ENCODE data around the gene SLIT1.

The SLIT1 gene

GRCh38 chr10:97062456-97062855 is 123.3 kb downstream of the SLIT1 start:
- DNase-seq (ENCODE audit: low read depth), result no peak

GRCh38 chr10:97062046-97062445 is 123.7 kb downstream of the SLIT1 start:
- DNase-seq (ENCODE audit: low read depth), result no peak

GRCh38 chr10:97061423-97061822 is 124.3 kb downstream of the SLIT1 start:
- DNase-seq (ENCODE audit: low read depth), result no peak

DNA sequence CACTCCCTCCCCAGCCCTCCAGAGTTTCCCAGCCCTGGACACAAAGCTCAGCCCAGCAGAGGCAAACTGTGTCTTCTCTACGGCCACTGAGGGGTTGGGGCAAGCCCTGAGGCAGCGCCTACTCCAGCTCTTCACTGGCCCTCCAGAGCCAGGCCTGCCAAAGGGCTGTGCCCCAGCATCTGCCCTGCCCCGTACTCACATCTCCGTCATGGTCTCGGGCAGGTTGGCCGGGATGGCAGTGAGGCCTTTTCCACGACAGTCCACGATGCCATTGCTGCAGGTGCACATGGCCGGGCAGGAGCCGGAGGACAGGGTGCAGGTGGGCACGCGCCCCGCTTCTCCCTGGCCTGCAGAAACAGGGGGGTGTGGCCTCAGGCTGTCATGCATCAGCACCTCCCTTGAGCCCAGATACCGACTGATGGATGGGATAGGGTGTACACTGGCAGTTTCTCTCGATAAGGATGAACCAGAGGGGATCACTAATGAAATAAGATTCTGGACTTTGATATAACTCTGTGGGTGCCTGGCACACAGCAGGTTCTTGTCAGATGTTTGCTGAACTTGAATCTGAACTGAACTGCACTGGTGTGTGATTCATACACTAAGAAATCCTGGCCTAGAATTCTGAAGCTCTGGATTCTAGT is 125.2 kb downstream of the SLIT1 start:
- no peak for DNase-seq (ENCODE audit: low read depth)

- no peak for DNase-seq (ENCODE audit: low read depth)
Observed at GRCh38 chr10:97059872-97060205, 125.9 kb downstream of the SLIT1 start.

DNA sequence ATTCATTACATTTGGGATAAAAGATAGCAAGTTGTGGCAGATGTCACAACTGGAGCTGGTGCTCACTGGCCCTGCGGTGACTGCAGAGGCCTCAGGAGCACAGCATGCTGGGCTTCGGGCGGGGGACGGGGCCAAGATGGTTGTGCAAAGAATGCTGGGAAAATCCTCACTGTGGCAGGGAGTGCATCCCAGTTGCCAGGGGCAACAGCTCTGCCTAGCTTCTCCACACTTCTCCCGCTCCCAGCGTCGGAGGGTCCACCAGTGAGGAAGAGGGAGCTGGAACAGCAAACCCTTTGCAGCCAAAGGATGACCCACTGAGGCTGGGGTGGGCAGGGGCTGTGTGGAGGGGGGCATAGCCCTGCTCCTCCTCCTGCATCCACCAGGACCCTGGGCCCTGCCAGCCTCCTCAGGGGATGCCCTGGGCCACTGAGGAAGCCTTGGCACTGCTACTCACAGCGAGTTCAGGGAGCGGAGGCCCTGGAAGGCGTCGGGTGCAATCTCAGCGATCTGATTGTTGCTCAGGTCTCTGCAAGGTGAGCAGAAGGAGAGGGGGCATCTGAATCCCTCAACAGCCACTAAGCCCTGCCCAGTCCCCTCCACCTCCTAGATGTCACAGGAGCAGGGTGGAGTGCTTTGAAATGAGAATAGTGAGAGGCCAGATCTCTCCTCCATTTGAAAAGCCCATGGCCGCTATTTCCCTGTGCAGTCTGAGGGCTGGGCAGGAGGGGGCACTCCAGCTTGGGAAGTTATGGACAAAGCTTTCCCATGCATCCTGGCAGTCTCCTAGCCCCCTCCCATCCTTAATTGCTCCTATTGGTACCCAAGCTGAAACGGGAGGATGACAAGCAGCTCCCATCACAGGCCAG is 126.5 kb downstream of the SLIT1 start:
- DNase-seq (ENCODE audit: low read depth), result no peak

DNA sequence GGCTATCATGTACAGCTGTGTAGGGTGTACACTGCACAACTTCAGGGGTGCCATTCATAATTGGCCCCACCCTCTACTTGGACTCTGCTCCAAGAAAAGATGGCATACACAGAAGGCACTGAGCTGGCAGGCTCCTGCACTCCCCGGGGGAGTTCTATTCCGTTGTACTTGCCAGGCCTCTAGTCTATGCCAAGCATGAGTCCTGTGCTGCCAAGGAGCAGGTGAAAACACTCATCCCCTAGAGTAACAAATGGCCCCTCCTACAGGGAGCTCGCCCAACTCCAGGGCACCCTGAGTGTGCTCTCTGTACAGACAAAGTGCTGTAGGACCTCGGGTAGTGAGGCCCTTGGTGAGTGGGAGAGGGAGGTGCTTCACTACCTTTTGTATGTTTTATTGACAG is 127.2 kb downstream of the SLIT1 start:
- DNase-seq (ENCODE audit: low read depth), result no peak

DNA sequence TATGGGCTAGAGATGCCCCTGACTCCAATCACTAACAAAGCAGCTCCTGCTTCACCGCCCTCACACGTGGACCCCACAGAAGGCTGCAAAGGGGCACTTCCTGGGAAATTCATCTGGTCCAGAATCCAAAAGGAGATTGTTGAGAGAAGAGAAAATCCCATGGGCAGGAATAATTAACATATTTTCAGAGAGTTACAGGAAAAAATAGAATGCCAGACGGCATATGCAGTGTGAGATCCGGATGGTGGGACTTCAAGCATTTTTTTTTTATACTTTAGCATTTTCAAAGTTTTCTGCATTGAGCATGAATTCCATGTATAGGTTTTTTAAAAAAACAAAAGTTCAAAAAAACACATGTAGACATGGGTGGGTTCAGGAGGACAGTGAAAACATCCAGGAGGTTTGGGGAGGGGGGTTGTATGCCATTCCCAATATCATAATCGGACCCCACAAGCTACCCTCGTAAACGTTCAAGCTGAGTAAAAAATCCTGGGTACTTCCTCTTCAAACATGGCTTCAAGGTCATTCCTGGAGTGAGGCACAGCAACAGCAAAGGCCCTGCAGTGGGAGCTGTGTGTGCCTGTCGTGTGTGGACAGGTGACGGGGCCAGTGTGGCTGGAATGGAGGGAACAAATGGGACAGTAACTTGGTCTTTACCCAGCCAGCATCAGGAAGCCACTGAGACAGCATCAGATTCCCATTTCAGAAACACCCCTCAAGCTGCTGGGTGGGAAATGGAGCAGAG is 128.1 kb downstream of the SLIT1 start:
- no peak for DNase-seq (ENCODE audit: low read depth)

- no peak for DNase-seq (ENCODE audit: low read depth)
Observed at GRCh38 chr10:97056003-97056630, 129.6 kb downstream of the SLIT1 start.

GRCh38 chr10:97053276-97053675 is 132.5 kb downstream of the SLIT1 start:
- no peak for DNase-seq (ENCODE audit: low read depth)

- DNase-seq (ENCODE audit: low read depth), result no peak
Observed at GRCh38 chr10:97050956-97051496, 134.7 kb downstream of the SLIT1 start.

DNA sequence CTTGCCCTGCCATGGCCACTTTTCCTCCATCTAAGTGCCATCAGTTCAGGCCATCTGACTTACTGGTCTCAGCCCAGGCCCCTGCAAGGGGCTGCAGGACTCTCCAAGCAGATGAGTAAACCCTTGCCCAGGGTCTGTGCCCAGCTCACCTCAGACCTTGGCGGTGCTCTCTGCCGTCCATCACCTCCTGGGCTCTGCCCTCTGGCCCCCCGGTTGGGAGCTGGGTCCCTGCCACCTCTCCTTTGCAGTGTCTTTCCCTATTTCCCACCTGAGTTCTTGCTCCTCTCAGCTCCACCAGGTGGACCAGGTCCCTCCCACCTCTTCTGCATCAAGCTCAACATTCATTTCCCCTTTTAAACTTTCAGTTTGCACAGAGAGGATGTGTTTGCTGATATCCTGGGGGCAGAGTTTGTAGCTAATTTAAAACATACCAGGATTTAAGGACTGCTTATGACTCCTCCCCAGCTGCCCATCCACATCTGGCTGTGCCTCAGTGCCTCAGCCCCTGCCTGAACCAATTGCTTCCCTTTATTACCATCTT is 135.5 kb downstream of the SLIT1 start:
- no peak for DNase-seq (ENCODE audit: low read depth)

DNA sequence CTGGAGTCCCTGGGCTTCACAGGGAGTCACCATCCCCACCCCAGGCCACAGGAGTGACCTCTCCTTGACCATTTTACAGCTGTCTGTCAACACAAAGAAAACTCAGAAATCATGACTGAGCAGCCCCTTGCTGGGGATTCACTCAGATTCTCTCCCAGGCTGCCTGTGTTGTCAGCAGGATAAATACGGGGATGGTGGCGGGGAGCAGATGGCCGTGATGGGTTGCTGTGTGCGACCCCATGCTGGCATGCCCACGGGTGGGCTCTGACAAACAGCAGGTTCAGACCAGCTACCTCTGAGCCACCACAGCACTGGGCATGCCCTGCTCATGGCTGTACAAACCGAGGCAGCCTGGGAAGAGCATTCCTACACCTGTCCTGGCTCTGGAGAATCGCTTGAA is 136.1 kb downstream of the SLIT1 start:
- no peak for DNase-seq (ENCODE audit: low read depth)

DNA sequence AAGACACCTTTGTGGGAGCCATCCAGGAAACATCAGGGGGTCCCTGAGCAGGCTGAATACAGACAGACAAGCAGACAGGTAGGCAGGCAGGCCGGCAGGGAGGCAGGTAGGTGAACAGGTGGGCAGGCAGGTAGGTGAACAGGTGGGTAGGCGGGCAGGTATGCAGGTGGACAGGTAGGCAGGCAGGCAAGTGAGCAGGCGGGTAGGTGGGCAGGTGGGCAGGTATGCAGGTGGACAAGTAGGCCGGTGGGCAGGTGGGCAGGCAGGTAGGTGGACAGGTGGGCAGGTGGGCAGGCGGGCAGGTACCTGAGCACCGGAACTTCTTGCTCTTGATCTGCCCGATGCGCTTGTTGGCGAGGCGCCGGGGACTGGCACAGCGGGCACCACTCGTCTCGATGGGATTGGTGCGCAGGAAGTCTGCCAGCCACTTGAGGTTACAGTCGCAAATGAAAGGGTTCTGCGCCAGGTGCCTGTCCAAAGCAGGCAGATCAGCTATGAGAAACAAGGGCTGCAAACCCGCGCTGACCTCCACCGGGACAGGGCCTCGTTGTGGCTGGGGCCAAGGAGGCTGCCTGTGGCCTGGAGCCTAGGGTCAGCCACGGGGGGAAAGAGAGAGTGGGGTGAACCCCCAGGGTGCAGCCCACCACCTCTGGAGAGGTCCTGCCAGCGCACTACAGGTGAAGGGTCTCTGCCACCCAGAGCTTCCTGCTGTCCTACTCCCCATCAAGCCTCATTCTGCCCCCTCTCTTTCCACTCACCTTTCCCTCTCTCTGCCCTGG is 136.9 kb downstream of the SLIT1 start:
- DNase-seq (ENCODE audit: low read depth), result no peak

DNA sequence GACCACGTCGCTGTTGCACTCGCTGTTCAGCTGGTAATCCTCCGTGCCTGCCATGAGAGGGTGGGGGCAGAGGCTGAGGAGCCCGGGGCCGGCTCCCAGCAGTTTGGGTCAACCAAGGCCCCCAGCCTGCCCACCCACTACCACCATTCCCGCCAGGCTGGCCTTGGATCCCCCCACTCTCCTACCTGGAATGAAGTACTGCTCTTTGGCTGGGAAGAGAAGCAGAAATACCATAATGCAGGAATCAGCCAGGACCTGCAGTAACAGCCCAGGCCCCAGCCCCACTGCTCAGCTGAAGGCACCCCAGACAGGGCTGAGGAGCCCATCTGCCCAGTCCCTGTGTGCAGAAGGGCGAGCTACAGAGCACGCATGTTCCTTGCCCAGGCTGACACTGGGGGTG is 138.0 kb downstream of the SLIT1 start:
- DNase-seq (ENCODE audit: low read depth), result no peak

- DNase-seq (ENCODE audit: low read depth), result no peak
Observed at GRCh38 chr10:97047083-97047736, 138.5 kb downstream of the SLIT1 start.

GRCh38 chr10:97046456-97047082 is 139.2 kb downstream of the SLIT1 start:
- no peak for DNase-seq (ENCODE audit: low read depth)

DNA sequence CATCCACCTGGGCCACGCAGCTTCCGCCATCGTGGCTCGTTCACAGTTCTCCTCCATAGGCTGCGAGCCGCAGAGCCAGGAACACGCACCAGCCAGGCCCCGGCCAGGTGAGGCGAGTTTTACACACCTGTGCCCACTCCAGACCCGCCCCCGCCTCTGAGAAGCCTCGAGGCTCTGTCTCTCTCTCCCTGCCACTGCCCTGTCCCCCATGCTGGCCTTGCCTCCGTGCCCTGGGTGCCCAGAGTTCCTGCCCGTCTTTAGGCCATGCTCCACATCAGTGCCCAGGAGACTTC is 142.2 kb downstream of the SLIT1 start:
- DNase-seq (ENCODE audit: low read depth), result no peak

- DNase-seq (ENCODE audit: low read depth), result no peak
Observed at GRCh38 chr10:97042716-97043562, 142.8 kb downstream of the SLIT1 start.
